Measurements from ENCODE around the gene VAV2.

VAV2 gene

GRCh38 chr9:133888809-133889491, 103.2 kb downstream of the VAV2 start:
- DNase-seq (ENCODE audit: low read depth) = no peak

GRCh38 chr9:133888048-133888808, 103.9 kb downstream of the VAV2 start:
- no peak for DNase-seq (ENCODE audit: low read depth)

- no peak for DNase-seq (ENCODE audit: low read depth)
Observed at GRCh38 chr9:133887540-133888047, 104.5 kb downstream of the VAV2 start.

GRCh38 chr9:133886563-133887501, 105.3 kb downstream of the VAV2 start:
- no peak for DNase-seq (ENCODE audit: low read depth)

GRCh38 chr9:133884907-133885744, 107.0 kb downstream of the VAV2 start:
- no peak for DNase-seq (ENCODE audit: low read depth)

GRCh38 chr9:133882849-133883755, 109.0 kb downstream of the VAV2 start:
- DNase-seq (ENCODE audit: low read depth) = no peak

GRCh38 chr9:133881671-133882381, 110.3 kb downstream of the VAV2 start:
- DNase-seq (ENCODE audit: low read depth) = no peak

GRCh38 chr9:133880851-133881661, 111.1 kb downstream of the VAV2 start:
- DNase-seq (ENCODE audit: low read depth) = no peak

- no peak for DNase-seq (ENCODE audit: low read depth)
Observed at GRCh38 chr9:133880136-133880535, 112.0 kb downstream of the VAV2 start.

GRCh38 chr9:133879615-133880014, 112.5 kb downstream of the VAV2 start:
- DNase-seq (ENCODE audit: low read depth) = no peak

GRCh38 chr9:133878402-133878801, 113.7 kb downstream of the VAV2 start:
- DNase-seq (ENCODE audit: low read depth) = no peak

- no peak for DNase-seq (ENCODE audit: low read depth)
Observed at GRCh38 chr9:133877967-133878366, 114.2 kb downstream of the VAV2 start.

- no peak for DNase-seq (ENCODE audit: low read depth)
Observed at GRCh38 chr9:133877327-133877726, 114.8 kb downstream of the VAV2 start.

GRCh38 chr9:133876836-133877235, 115.3 kb downstream of the VAV2 start:
- DNase-seq (ENCODE audit: low read depth) = no peak

- no peak for DNase-seq (ENCODE audit: low read depth)
Observed at GRCh38 chr9:133876144-133876543, 116.0 kb downstream of the VAV2 start.

GRCh38 chr9:133875131-133875530, 117.0 kb downstream of the VAV2 start:
- DNase-seq (ENCODE audit: low read depth) = no peak

- DNase-seq (ENCODE audit: low read depth) = no peak
Observed at GRCh38 chr9:133874659-133875058, 117.5 kb downstream of the VAV2 start.

- DNase-seq (ENCODE audit: low read depth) = no peak
Observed at GRCh38 chr9:133874060-133874657, 118.0 kb downstream of the VAV2 start.

Data from activated T-cell treated with anti-CD3 and anti-CD28 coated beads for 1 hour (primary cell).